ENCODE measurements around the gene FOXC1.

FOXC1 gene

DNA sequence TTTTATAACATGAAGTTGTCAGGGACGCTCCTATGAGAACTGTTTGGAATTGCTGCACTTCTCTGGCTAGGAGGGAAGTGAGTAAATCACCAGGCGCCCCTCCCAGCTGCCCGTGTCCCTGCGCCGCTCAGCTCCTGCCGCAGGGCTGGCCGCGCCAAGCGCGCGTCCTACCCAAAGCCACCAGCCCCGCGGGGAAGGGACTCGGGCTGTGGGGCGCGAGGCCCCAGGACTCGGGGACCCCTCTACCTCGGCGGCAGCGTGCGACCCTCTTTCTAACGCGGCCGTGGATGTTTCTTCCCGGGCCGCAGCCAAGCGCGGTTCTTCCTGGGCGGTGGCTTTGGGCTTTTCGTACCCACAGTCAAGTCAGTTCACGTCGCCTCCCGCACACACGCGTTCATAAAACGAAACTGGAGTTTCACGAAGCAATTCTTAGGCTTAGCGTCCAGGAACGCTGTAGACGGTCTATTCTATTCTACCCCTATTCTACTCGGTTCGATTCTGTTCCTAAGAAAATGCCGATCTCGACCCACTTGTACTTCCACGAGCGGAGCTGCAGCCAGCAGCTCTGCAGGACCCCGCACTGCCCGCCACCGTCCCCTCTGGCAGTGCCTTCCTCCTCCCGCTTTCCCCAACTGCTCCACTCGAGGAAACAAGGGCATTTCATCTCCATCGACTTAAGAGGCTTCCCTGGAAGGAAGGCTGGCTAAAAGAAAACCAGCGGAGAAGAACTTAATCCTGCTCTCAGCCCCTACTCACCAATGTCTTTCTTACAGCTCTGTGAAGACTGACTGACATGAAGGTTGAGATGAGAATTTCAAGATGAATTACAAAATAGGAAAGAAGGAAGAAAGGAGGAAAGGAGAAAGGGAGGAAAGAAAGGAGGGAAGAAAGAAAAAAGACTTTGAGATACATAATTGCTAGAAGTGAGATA, 15.4 kb downstream of the FOXC1 start:
- no peak for DNase-seq

GRCh38 chr6:1625794-1626435, 16.2 kb downstream of the FOXC1 start:
- DNase-seq: no peak

DNA sequence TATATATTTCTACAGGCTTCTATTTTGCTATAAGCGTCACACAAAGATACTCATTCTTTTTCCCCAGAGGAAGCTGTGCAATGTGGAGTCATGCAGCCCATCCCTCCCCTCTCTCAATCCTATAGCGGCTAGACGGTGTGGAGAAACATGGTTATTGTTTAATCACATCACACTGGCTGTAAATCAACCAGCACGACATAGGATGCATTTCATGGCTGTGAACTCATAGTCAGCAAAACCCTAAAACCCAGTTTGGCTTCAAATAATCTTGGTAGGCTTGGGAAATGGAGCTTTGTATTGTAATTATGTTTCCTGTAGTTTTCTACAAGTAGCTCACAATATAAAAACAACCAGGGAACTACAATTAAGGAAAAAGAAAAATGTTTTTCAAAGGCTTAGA, 16.8 kb downstream of the FOXC1 start:
- no peak for DNase-seq

- no peak for DNase-seq
These were observed 18.3 kb downstream of the FOXC1 start for GRCh38 chr6:1627827-1628560.

- DNase-seq: no peak
These were observed 19.6 kb downstream of the FOXC1 start for GRCh38 chr6:1629316-1629715.

DNA sequence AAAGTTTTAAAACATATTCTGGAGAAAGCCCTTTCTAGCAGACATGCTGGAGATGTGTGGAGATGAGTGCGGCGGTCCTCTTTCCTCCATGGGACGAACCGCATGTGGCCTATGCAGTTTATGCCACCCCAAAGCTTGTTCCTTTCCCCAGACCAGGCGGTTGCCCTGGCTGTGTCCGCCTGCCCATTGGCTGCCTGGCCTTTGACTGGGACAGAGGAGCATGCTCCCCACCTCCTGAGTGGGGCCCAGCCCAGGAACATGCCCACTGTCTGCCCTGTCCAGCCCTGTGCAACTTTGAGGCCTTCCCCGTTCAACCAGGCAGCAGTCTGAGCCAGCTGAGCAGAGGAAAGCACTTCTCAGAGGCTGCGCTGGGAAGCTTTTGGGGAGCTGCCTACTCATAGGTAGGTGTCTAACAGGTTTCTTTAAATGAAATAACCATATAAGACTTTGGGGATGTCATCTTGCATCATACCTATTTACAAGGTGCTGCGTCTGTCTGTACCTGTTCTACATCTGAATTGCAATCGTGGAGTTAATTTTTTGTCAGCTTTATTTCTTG, 20.6 kb downstream of the FOXC1 start:
- DNase-seq: no peak

DNA sequence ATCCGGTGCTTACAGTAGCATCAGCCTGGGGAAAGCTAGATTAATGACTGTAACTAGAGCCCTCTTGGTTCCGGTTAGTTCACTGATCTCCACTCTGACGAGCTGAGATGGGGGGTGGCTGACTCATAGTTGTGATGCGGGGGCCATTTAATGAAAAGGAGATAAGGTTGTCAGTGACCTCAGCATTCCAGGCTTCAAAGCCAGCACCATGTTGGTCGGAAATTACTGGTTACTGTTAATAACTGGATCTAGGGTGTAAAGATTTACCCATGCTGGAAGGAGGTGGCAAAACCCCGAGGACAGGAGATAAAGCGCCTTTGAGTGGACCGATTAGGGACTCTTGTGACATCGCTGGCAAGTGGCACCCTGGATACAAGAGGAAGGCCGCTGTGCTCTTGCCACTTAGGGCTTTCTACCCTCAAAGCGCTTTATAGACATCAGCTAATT, 21.1 kb downstream of the FOXC1 start:
- no peak for DNase-seq

- DNase-seq: no peak
These were observed 21.5 kb downstream of the FOXC1 start for GRCh38 chr6:1631251-1631650.

DNA sequence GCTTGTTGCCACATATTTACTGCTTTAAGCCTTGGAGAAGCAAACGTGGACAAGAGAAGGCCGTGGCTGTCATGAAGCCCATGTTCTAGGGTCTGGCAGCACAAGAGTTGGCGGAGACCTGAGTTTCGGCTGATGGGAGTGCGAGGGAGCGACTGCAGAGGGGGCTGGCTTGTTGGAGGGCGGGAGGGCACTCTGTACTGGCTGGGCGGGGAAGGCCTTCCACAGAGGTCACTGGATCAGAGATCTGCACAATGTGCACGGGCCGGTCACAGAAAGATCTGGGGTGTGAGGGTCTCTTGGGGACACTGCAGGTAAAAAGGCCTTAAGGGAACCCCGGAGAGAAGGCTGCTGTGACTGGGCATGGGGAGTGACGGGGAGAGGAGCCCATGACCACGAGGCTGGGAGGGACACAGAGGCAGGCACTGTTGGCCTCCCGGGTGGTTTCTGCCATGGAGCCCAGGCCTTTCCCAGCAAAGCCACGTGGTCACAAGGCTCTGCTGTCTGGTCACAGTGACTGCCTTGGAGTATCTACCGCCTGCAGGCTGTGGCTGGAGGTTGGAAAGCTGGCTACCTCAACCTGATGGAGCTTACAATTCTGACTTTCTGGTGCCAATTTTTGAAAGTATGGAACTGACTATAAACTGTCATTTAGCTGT, 23.8 kb downstream of the FOXC1 start:
- no peak for DNase-seq

DNA sequence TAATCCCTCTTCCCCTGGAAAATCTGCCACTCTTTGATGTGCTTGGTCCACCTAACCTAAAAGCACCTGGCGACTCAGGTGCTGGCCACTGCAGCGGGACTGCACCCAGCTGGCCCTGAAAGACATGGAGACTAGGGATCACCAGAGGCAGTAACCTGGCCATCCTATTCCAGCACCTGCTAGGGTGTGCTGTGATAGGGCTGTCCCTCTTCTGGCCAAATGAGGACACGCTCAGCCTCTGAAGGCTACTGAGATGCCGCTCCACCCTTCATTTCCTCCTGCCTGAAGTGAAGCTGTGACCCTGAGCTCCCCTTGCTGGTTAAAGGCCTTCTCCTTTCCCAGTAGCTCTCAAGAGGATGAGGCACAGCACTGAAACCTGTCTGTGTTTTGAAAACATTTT, 24.4 kb downstream of the FOXC1 start:
- no peak for DNase-seq

DNA sequence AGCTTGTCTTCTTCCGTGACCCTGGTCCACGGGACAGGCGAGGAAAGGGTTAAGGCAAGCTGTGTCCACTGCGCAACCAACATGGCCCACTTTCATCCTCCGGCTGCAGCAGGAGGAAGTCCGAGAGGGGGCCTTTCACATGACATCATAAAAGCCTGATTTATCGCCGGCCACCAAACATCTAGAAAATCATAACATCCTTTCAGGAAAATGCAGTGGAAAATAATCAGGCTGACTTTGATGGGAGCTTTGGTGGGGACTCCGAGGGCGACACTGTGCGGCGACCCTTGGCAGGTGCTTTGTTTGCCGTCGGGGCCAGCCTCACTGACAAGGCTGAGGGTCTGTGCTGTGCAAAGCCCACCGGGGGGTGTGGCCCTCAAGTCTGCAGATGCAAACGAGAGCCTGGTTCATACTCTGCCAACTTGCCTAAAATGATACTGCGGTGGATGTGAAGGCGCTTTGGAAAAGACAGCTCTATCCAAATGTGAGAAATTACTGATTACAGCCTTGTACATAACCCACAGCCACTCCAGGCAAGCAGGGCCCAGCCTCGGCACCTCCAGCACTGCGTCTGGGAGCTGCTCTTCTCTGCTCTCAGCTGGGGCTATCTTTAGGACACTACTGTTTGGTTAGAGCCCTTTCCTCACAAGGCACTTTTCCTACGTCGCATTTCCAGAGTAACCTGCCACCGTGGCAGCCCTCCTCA, 25.7 kb downstream of the FOXC1 start:
- no peak for DNase-seq

DNA sequence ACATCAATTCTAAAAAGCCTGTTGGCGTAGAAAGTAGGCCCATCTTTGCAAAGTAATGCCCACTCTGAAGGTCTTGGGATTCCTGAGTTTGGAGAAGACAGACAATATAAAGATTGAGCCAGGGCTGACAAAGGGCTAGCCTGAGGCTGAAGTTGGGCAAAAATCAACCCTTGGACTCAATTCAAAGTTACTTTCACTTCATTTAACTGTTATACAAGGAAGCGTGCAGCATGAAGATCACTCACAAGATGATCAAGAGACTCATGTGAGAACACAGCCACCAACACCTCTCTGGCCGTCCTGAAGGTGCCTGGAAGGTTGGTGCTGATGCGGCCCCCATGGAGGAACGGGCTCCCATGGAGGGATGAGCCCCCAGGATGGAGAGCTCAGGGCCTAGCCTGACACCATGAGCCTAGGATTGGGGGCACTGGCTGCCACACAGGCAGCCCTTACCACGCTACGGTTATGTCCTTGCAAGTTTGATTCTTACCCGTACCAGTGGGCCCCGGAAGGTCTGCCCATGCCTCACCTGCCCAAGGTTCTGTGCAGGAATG, 26.6 kb downstream of the FOXC1 start:
- no peak for DNase-seq

DNA sequence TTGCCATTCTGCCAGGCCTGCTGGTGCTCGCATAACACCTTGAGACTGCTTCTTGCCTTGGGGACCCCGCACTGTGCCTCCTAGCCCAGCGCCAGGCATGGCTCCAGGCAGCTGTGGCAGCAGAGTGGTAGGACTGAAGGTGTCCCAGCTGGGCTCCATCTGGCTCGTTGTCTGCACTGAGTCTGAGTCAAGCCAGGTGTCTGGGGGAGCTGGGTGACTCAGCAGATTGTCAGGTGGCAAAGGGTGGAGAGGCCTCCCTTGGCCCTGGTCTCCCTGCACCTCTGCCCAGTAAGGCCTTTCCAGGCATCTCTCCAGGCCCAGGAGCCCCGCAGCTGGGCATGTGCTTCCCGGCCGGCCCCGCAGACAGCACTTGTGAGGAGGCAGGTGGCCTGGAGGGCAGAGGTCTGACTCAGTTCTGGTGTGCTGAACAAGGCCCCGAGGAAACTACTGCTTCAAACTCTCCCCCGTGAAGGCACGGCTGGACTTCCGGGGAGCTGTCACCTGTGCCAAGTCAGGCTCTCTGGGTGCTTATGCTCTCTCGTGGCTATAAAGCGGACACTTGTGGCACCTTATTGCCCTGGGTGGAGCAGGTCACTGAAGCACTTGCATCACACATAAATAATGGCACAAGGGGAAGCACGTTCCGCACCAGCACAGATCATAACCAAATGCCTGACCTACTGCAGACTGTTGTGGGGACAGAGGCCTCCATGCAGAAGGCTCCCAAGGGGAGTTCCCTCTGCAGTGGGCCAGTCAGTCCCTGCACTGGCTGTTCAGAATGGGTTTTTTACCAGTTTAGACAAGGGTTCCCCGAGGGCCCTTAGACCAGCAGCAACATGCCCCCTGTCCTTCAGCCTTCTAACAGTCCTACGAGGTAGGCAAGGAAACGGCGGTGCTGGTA, 27.5 kb downstream of the FOXC1 start:
- no peak for DNase-seq

- DNase-seq: no peak
These were observed 29.7 kb downstream of the FOXC1 start for GRCh38 chr6:1639430-1639829.

DNA sequence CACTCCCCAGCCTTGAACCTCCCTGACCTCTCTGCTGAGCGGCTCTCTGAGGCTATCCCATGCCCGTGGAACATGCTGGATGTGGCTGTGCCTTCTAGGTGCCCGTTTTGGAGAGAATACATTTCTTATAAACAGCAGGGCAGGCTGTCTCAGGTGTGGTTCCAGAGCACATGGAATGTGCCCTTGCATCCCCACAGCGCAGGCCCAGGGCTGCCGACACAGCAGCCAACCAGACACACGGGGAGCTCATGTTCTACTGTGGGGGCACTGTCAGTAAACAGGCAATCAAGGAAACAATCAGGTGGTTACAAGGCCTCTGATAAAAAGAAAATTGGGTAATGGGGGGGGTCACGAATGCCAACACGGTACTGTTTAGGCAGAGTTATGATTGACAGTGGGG, 30.8 kb downstream of the FOXC1 start:
- DNase-seq: no peak

DNA sequence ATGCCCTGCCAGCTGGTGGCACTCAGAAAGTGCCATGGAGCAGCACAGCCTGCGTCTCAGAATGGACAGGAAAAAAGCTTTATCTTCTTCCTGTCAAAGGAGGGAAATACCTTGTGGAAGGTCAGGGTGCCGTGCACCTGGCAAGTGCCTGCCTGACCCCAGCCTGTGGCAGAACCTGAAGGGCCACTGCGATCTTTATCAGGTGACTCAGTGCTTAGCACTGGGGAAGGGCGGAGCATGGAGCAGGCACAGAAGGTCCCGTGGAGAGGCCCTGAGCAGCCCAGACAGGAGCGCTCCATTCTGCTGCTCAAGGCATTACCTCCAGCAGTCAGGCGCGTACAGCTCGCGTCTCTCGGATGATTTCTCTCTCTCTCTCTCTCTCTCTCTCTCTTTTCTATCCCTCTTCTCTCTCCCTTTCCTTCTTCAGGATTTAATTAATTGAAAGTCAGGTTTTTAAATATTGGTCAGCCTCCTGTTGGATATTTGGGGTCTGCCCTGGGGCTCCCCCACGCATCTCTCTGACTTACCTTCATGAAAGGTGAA, 31.7 kb downstream of the FOXC1 start:
- no peak for DNase-seq

- no peak for DNase-seq
These were observed 33.4 kb downstream of the FOXC1 start for GRCh38 chr6:1643111-1643510.

- DNase-seq: no peak
These were observed 34.2 kb downstream of the FOXC1 start for GRCh38 chr6:1643830-1644445.

DNA sequence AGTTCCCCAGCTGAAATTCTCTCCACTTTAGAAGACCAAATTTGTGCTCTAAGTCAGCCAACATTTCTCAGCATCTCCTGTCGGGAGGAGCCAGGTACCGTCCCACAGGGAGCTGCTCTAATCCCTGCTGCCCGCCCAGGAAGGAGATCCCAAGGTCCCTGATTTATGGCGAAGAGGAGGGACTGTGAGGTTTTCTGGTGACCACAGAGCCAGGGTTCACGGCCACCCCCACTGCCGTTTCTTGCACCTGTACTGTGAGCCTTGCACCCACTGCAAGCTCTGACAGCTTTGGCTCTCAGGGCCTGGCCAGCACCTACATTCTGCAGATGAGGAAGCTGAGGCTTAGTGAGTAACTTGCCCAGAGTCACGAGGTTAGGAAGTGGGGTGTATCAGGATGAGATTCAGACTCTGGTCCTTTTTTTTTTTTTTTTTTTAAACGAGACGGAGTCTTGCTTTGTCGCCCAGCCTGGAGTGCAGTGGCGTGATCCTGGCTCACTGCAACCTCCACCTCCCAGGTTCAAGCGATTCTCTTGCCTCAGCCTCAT, 34.9 kb downstream of the FOXC1 start:
- no peak for DNase-seq

Data from NCI-H2227 treated with DMSO at 0.1 percent for 48 hours (cell line).